Upper lobe of right lung (tissue), 1 donor: ENCODE measurements around the gene CD300LB. TPM values are rescaled to one million over a fixed set of nuclear protein-coding genes. Genes with fewer than 3 reads are reported as not detected.

Experiments used
- ATAC-seq: fragments of 200-7000 bp; cut with Tn5 transposase; one replicate; pipeline ENCODE4 v1.9.1; 2020; ENCODE audit warnings: mild to moderate bottlenecking, moderate library complexity
- DNase-seq: peaks from one replicate; pipeline ENCODE4 v3.0.0-alpha.2; 2020
- H3K27ac ChIP-seq: fragments of 200-600 bp; one replicate; pipeline ENCODE4 v1.8.0; 2022
- H3K27me3 ChIP-seq: fragments of 200-600 bp; one replicate; pipeline ENCODE4 v1.8.0; 2022; ENCODE audit warnings: mild to moderate bottlenecking
- H3K36me3 ChIP-seq: fragments of 200-600 bp; one replicate; pipeline ENCODE4 v1.8.0; 2022
- H3K4me1 ChIP-seq: fragments of 200-600 bp; one replicate; pipeline ENCODE4 v1.8.0; 2022
- H3K4me3 ChIP-seq: fragments of 200-600 bp; one replicate; pipeline ENCODE4 v1.8.0; 2022; ENCODE audit warnings: mild to moderate bottlenecking
- H3K9me3 ChIP-seq: fragments of 200-600 bp; one replicate; pipeline ENCODE4 v1.8.0; 2022
- intact Hi-C: fragments of 100-400 bp; cut with DNase I; formaldehyde crosslinking; loops from one replicate; pipeline ENCODE4 v1.11.0; 2022
- total RNA-seq: library from RNA; stranded (reverse); fragmentation: NEBNext Ultra II Directional; extraction: Animal tissue kit (Norgen Biotek cat#: 25700); gene quantifications from one replicate; pipeline ENCODE4 v1.2.1, GENCODE V29; 2021
- TF ChIP-seq, protein P1 (sequence below): fragments of 200-600 bp; IDR thresholded peaks from one replicate; pipeline ENCODE4 v1.8.0; 2022; ENCODE audit warnings: antibody characterized with exemption
- donor health status: DM: no; HTN: yes; CAD: no; lungs with severe emphysema.

Gene CD300LB
- total RNA-seq, 1 donor from 2014 or later: 1.3 TPM

GRCh38 chr17:74542727-74543383, 11.6 kb upstream of the CD300LB start:
- intact Hi-C loops: no loop called here
- Histone ChIP-seq H3K27ac (no peak overlapping the region), H3K27me3 (no peaks in the 10 kb centered on the region), H3K9me3 (no peaks in the 10 kb centered on the region), H3K4me1 (no peaks in the 10 kb centered on the region), H3K4me3 (no peak overlapping the region), H3K36me3 (no peaks in the 10 kb centered on the region)
- no peak for ATAC-seq
- TF ChIP-seq, protein P1, sequence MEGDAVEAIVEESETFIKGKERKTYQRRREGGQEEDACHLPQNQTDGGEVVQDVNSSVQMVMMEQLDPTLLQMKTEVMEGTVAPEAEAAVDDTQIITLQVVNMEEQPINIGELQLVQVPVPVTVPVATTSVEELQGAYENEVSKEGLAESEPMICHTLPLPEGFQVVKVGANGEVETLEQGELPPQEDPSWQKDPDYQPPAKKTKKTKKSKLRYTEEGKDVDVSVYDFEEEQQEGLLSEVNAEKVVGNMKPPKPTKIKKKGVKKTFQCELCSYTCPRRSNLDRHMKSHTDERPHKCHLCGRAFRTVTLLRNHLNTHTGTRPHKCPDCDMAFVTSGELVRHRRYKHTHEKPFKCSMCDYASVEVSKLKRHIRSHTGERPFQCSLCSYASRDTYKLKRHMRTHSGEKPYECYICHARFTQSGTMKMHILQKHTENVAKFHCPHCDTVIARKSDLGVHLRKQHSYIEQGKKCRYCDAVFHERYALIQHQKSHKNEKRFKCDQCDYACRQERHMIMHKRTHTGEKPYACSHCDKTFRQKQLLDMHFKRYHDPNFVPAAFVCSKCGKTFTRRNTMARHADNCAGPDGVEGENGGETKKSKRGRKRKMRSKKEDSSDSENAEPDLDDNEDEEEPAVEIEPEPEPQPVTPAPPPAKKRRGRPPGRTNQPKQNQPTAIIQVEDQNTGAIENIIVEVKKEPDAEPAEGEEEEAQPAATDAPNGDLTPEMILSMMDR: no peak
- DNase-seq: peak; percentile 59

DNA sequence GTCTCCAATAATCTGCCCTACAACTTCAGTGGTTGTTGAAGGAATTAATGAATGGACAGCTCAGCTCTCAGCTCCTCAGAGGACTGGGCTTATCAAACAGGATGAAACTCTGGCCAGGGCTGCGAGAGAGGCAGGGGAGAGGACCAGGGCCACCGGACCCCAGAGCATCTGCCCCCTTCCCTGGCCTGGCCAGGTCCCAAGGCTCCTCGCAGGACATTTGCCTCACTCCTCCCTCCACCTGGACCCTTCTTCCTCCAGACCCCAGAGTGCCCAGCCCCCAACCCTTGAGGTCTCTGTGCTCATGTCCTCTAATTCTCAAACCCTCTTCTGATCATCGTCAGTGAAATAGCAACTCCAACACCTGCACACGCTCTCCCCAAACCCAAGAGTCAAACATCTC, 10.9 kb upstream of the CD300LB start:
- no peak overlapping the region for H3K4me3 ChIP-seq
- no peaks in the 10 kb centered on the region for H3K4me1 ChIP-seq
- intact Hi-C loops: no loop called here
- no peaks in the 10 kb centered on the region for H3K27me3 ChIP-seq
- no peaks in the 10 kb centered on the region for H3K9me3 ChIP-seq
- no peaks in the 10 kb centered on the region for H3K36me3 ChIP-seq
- no peak overlapping the region for H3K27ac ChIP-seq
- DNase-seq (no peak), ATAC-seq (no peak)
- TF ChIP-seq, protein P1: no peak

DNA sequence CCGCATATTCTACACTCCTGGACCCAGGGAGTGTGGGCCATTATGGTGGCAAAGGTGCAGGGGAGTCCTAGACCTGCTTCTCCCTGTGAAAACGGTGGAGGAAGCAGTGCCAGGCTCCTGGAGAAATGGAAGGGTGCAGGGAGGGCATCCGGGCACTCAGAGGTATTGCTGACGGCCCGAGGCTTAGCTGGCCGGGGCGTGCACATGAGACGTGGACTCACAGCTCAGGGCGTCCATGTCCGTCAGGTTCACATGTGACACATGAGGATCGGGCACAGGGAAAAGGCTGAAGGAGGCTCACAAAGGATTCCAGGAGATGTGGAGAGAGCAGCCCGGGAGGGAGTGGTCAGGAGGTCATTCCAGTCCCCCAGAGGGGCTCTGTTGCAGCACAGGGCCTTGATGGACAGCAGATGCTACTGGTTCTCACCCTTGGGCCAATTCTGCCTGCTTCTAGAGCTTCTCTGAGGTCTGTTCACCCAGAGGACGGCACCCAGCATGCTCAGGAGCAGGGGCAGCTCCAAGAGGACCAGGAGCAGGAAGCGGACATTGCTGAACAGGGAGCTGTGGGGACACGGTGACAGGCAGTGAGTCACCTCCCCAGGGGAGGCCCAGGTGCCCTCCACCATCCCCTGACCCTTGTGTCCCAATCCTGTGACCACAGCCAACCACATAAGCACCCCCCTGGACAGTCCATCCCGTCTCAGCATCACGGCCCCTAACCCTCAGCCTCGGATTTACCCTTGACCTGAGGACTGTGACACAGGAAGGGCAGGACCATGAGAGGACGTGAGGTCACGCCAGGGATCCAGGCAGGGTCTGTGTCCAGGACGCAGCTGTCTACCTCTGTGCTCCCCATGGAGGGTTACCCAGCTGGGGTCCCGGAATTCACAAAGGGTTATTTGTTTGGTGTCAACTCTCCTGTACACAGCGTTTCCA, 10.2 kb upstream of the CD300LB start:
- intact Hi-C loops: no loop called here
- Histone ChIP-seq H3K27me3 (no peaks in the 10 kb centered on the region), H3K4me3 (no peak overlapping the region), H3K9me3 (no peaks in the 10 kb centered on the region), H3K36me3 (no peaks in the 10 kb centered on the region), H3K4me1 (no peaks in the 10 kb centered on the region), H3K27ac (no peak overlapping the region)
- TF ChIP-seq, protein P1: no peak
- peak; percentile 43 for DNase-seq
- no peak for ATAC-seq

DNA sequence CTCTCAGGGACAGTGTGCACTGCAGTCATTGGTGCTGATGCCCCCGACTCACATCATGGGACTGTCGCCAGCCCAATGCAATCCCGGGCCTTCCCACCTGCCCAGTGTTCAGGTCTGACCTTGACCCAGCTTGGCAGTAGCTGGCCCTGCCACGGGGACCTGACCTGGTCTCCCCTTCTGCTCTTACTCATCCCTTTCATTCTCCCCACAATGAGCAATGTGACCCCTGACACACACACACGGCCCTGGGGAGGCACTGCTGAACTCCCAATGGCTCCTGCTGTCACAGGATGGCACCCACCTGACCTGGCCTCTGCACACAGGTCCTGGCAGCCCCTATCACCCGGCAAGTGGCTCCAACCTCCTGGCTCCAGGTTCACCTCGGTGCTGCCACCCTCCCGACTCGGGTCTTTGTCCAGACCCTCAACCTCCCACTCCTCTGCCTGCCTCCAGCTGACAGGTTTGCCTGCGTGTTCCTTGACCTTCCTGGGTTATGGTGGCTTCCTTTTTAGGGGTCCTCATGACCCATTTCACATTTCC, 8.1 kb upstream of the CD300LB start:
- TF ChIP-seq, protein P1: no peak
- Histone ChIP-seq H3K9me3 (no peaks in the 10 kb centered on the region), H3K36me3 (no peaks in the 10 kb centered on the region), H3K4me3 (no peak overlapping the region), H3K4me1 (no peaks in the 10 kb centered on the region), H3K27ac (no peak overlapping the region), H3K27me3 (peaks cover 2% of the 10 kb centered on the region)
- peak; percentile 51 for DNase-seq
- intact Hi-C loops: no loop called here
- ATAC-seq: peak; percentile 5

DNA sequence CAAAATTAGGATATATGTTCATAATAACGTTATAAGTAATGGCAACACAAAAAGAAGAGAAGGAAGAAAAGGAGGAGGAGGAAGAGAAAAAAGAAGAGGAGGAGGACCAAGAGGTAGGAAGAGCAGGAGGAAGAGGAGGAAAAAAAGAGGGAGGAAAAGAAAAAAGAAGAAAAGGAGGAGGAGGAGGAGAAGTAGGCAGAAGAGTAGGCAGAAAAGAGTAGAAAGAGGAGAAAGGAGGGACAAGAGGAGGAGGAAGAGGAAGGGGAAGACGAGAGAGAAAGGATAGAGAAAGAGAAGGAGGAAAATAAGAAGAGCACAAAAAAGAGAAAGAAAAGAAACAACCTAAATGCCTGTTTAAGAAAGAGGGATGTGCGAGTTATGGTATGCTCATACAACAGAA, 5.6 kb upstream of the CD300LB start:
- Histone ChIP-seq H3K4me3 (no peak overlapping the region), H3K4me1 (no peaks in the 10 kb centered on the region), H3K9me3 (no peaks in the 10 kb centered on the region), H3K27me3 (peaks cover 6% of the 10 kb centered on the region), H3K36me3 (no peaks in the 10 kb centered on the region), H3K27ac (no peak overlapping the region)
- TF ChIP-seq, protein P1: no peak
- DNase-seq (no peak), ATAC-seq (no peak)
- intact Hi-C loops: no loop called here
